DMS79 treated with DMSO at 0.1 percent for 48 hours (cell line): ENCODE measurements around the gene LEUTX.

Experiments used
- DNase-seq: peaks from one replicate; lab custom pipeline; 2025; lab: John Stamatoyannopoulos, UW

Gene LEUTX

GRCh38 chr19:39824143-39825092 lies 45.8 kb downstream of the LEUTX start:
- peak; percentile 98 for DNase-seq

GRCh38 chr19:39825093-39825463 lies 46.4 kb downstream of the LEUTX start:
- no peak for DNase-seq

GRCh38 chr19:39825531-39826076 lies 47.0 kb downstream of the LEUTX start:
- DNase-seq, result no peak

GRCh38 chr19:39826311-39826945 lies 47.8 kb downstream of the LEUTX start:
- DNase-seq, result no peak

- DNase-seq, result no peak
These were observed 48.6 kb downstream of the LEUTX start for GRCh38 chr19:39827216-39827615.

GRCh38 chr19:39828015-39828653 lies 49.5 kb downstream of the LEUTX start:
- DNase-seq, result no peak

- DNase-seq, result no peak
These were observed 50.0 kb downstream of the LEUTX start for GRCh38 chr19:39828654-39829032.

- DNase-seq, result no peak
These were observed 51.1 kb downstream of the LEUTX start for GRCh38 chr19:39829702-39830275.

- DNase-seq, result no peak
These were observed 51.8 kb downstream of the LEUTX start for GRCh38 chr19:39830406-39830805.

GRCh38 chr19:39830847-39831246 lies 52.2 kb downstream of the LEUTX start:
- no peak for DNase-seq

- DNase-seq, result no peak
These were observed 53.0 kb downstream of the LEUTX start for GRCh38 chr19:39831679-39832078.

- no peak for DNase-seq
These were observed 53.9 kb downstream of the LEUTX start for GRCh38 chr19:39832341-39833083.

GRCh38 chr19:39833160-39833463 lies 54.5 kb downstream of the LEUTX start:
- DNase-seq, result no peak

- DNase-seq, result peak; percentile 94
These were observed 55.0 kb downstream of the LEUTX start, which contains the start of gene DYRK1B for GRCh38 chr19:39833464-39834286. TSS of gene DYRK1B (minus strand) at chr19:39834162. CDS start at chr19:39831867, 2,295 bp downstream.

GRCh38 chr19:39834287-39834841 lies 55.7 kb downstream of the LEUTX start:
- DNase-seq, result no peak
